ENCODE measurements around the gene TPX2.

DNA sequence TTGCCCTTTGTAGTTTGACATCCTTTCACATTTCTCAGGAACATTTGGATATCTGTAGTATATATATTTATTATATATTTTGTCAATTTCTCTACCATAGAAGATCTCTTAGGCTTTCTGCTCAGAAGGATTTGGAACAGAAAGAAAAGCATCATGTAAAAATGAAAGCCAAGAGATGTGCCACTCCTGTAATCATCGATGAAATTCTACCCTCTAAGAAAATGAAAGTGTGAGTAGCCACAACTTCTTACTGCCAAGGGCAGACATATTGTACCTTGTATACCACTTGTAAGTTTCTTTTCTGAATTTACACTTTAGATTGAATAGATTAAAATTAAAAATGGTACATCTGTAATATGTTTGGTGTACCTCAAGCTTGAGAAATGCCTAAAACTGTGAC lies 31.2 kb downstream of the TPX2 start:
- no peak for TF ChIP-seq RAD21 (conservative IDR thresholded peaks at IDR 0.05)
- TF ChIP-seq, protein P1, sequence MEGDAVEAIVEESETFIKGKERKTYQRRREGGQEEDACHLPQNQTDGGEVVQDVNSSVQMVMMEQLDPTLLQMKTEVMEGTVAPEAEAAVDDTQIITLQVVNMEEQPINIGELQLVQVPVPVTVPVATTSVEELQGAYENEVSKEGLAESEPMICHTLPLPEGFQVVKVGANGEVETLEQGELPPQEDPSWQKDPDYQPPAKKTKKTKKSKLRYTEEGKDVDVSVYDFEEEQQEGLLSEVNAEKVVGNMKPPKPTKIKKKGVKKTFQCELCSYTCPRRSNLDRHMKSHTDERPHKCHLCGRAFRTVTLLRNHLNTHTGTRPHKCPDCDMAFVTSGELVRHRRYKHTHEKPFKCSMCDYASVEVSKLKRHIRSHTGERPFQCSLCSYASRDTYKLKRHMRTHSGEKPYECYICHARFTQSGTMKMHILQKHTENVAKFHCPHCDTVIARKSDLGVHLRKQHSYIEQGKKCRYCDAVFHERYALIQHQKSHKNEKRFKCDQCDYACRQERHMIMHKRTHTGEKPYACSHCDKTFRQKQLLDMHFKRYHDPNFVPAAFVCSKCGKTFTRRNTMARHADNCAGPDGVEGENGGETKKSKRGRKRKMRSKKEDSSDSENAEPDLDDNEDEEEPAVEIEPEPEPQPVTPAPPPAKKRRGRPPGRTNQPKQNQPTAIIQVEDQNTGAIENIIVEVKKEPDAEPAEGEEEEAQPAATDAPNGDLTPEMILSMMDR (IDR thresholded peaks at IDR 0.05; ENCODE audit: poor library complexity, severe bottlenecking), result no peak
- TF ChIP-seq MXI1 (conservative IDR thresholded peaks at IDR 0.05; ENCODE audit: poor library complexity, severe bottlenecking), result no peak
